Hematopoietic multipotent progenitor cell treated with erythropoietin and hydrocortisone succinate and interleukin-3 and kit ligand, for 15 days (in vitro differentiated cells): Measurements from ENCODE around the gene HIVEP1.

Source experiments
- DNase-seq: peaks from one replicate; pipeline ENCODE4 v3.0.0-alpha.2; 2015; ENCODE audit warnings: low spot score

HIVEP1 gene

DNA sequence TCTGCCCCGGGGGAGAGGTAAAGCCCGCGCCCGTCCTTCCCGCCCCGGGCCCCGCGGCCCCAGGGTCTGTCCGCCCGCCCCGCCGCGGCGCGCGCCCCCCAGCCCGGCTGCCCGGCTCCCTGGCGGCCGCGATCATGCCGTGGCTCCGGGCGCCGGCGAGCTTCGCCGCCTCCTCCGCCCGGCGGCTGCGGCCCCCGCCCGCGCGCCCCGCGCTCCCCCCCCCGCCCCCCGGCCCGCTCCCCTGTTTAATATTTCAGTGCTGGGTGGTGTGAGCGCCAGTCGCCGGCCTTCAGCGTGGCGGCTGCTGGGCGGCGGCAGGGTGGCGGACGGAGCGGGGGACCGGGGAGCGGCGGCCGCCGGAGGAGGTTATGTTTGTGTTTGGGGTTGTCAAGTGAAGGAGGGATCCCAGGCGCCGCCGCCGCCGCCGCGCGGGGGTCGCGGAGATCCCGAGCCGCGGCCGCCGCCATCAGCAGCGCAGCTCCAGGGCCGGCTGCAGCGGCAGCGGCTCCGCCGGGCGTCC is at the start of gene HIVEP1:
HIVEP1 (plus strand) TSS at position 275 of the 520 bp plus-strand sequence. CDS start 3,317 bp downstream, outside the sequence.
- peak; percentile 14 for DNase-seq

DNA sequence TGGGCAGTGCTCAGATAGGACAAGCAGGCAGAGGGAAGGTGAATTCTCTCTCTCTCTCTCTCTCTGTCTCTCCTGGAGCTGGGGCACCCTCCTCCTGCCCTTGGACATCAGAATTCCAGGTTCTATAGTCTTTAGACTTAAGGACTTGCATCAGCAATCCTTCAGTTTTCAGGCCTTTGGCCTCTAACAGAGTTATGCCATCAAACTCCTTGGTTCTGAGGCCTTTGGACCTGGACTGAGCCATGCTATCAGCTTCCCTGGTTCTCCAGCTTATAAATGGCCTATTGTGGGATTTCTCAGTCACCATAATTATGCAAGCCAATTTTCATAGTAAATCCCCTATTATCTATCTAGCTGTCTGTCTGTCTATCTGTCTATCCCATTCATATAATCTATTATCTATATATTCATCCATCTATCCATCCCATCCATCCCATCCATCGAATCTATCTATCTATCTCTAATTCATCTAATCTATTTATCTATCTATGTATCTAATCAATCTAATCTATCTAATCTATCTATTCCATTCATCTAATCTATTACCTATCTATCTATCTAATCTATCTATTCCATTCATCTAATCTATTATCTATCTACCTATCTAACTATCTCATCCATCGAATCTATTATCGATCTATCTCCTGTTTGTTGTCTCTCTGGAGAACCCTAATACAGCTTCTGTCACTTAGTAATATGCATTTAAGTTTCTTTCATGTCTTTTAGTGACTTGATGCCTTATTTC is 48.2 kb upstream of the HIVEP1 start:
- DNase-seq = no peak

DNA sequence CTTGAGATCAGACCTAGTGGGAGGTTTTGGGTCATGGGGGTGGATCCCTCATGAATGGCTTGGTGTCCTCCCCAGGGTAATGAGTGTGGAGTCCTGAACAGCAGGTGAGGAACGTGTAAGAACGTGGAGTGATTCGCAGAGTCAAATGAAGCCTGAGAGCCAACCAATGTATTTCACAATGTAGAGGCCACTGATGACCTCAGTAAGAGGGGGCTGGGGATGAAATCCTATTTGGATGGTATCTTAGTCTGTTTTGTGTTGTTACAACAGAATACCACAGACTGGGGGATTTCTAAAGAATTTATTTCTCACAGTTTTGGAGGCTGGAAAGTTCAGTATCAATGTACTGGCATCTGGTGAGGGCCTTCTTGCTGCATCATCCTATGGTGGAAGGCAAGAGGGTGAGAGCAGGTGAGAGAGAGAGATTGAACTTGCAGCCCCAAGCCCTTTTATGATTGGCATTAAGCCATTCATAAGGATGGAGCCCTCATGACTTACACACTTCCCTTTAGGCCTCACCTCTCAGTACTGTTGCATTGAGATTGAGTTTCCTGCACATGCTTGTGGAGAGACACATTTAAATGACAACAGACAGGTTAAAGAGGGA is 47.3 kb upstream of the HIVEP1 start:
- DNase-seq = no peak

DNA sequence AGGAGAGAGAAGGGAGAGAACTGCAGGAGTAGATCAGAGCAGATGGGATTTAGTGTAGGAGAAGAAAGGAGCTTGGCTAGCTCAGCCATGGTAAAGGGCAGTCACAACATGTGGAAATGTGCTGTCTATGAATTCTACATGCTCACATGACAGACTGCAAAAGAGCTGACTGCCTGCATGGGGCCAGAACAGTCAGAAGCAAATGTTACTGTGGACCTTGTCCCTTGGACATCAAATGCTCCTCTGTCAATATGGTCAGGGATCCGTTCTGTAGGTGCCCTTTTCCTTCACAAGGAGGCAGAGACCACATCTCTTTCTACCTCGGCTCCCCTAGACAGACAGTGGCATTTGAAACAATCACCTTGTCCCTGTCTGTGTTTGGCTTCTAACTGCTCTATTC is 46.6 kb upstream of the HIVEP1 start:
- DNase-seq = no peak

DNA sequence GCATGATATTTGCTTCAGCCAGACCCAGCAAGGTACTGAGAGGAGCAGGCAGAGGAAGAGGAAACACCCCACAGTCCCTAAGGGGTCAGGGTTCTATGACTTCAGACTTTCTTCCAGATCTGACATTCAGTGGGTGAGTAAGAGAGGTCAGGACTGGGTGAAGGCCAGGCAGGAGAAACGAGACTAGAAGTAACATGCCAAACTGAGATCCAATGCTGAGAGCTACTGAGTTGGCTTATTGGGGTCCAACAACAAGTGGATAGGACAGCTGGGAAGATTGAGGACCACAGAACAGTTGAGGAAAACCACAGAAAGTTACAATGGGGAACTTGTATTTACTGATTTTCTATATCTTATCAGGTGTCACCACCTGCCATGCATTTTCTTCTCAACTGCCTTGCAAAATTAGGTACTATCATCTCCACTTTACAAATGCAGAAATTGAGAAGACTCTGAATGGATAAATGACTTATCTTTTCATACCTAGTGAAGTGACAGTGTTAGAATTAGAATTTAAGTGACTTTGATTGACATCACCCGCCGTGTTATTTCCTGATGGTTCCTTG is 43.8 kb upstream of the HIVEP1 start:
- DNase-seq = no peak

DNA sequence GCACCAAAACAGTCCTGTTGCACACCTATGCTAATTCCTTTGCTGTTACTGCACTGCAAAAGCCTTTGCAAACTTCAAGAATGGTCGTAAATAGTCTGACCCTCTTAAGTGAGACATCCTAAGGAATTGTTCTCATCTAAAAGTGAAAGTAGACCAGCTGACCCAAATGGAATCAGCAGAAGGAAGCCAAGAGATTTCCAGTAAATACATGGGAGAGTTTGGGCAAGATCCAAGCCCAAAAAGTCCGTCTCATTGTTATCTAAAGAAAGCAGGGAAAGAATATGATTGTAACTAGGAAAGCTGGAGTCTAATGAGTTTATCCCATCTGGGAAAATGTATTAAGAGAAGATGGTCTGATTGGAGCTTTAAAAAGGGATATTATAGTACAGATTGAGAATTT is 43.0 kb upstream of the HIVEP1 start:
- no peak for DNase-seq

DNA sequence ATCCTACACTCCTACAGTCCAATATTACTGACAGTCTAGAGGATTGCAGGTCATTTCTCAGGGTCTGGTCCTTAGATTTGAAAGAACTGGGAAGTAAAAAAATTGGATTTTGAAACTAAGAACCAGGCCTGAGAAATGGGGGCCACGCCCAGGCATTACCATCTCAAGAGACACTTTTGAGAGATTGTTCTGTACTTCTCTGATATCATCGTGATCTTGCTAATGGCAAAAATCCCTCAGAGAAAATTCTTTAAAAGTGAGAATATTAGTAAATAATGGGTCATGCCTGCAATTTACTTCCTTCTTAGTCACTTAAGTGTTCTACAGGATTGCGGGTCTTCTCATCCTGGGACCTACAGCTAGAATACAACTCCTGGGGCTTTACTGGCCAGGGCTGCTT is 42.0 kb upstream of the HIVEP1 start:
- no peak for DNase-seq

DNA sequence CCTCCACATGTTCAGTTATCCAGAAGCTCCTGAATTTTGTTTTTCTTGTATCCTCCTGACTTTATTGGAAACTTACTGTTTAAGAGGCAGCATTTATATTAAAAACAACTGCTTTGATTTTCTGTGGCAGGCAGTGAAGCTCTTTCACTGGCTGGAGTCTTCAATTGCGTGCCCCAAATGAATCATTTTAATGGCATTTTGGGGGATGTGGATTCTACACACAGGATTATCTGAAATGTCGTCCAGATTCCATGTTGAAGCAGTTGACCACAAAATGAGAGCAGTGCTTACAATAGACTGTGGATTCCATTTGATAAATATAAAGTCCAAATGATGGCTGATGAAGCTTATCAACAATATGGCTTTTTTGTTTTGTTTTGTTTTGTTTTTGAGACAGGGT is 41.0 kb upstream of the HIVEP1 start:
- DNase-seq = no peak

DNA sequence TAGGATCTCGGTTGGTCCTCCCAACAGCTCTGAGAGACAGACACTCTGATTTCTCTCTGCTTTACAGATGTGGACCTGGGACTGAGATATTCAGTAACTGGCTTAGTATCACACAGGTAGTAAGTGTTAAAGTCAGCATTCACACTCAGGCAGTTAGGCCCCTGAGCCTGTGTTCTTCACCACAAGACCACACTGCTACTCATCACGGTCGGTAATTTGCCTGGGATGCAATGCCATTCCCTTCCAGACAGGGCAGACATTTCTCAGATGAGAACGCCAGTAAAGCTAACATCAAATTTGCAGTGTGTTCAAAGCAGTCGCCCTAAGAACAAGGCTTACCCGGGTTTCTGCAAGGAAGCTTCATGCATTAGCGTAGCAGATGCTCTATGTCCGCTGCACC is 39.8 kb upstream of the HIVEP1 start:
- no peak for DNase-seq

DNA sequence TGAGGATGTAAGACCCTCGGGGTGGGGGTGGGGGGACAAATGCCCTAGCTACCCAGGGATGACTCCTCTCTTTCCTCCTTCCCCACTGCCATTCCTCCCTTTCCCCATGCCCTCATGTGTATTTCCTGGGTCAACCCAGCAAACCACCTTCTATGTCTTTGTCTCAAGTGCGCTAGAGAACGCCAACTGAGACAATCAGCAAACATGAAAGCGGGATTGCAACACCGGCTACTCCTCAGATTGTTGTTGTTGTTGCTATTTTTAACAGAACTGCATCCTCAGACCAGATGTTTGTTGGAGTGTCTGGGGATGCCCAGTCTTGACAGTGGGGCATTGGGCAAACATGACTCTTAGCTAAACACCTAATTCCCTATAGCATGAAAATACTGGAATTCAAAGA is 39.3 kb upstream of the HIVEP1 start:
- DNase-seq = no peak

DNA sequence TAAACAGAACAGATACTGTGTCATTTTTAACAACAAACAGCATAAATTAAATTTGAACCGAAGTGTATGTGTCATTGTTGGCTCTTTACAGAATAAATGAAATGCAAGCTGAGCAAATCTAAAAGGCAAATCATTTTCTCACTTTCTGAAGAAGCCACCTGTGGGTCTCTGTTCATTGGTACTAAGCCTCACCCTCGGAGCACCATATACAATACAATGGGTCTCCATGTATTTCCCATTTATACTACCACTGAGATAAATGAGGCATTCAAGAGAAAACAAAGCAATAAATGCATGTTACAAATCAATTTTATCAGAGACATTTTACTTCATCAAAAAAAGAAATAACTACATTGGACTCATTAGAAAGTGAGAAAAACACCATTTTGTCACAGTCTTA is 38.9 kb upstream of the HIVEP1 start:
- DNase-seq = no peak

DNA sequence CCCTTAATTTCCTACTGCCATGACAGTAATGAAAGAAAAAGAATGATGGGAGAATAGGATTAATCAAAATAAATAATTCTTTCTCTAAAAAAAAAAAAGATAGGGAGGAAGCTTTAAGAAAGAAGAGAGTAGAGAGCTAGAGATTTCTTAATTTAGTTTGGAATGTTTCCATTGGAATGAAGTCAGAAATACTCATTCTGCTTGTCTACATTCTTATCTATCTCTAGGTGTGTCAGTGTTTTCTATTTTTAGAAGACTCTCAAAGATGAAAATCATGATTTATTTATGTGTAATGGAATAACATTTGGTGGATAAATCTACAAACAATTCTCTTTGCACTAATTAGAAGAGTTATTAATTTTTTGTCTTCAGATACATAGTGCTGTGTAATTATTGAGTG is 38.0 kb upstream of the HIVEP1 start:
- no peak for DNase-seq

DNA sequence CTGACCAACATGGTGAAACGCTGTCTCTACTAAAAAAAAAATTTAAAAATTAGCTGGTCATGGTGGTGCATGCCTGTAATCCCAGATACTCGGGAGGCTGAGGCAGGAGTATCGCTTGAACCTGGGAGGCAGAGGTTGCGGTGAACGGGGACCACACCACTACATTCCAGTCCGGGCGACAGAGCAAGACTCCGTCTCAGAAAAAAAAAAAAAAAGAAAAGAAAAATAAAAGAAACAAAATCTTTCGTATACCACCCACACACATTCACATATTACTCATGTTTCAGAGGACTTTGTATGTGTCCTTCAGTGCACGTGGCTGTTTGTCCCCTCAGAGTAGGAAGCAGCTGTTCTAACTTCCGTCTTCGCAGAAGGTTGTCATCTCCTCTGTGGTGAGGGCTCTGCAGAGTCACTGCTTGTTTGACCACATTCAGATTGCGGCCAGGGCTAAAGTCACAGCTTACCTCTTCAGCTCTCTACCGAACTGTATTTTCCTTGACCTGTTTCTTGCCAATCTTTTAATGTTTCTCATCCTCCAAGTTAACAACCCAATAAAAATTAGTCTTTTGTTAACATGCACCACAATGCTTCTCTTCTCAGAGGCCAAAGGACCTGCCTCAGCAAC is 36.6 kb upstream of the HIVEP1 start:
- DNase-seq = no peak

DNA sequence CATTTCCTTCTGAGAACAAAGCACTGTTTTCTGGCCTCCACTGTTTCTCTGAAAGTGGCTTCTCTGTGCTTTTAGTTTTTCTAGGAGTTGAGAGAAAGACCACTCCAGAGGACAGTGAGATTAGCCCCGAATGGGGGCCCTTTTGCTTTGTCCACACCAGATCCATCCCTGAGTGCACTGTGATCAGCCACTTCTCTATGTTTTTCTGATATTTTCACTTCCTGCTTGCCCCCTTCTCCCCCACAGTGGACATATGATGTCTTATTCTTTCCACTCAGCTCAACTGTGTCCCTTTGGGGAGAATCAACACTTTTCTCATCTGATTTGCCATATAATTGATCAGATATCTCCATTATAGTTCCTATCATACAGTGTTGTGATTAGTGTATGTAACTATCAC is 35.6 kb upstream of the HIVEP1 start:
- no peak for DNase-seq

DNA sequence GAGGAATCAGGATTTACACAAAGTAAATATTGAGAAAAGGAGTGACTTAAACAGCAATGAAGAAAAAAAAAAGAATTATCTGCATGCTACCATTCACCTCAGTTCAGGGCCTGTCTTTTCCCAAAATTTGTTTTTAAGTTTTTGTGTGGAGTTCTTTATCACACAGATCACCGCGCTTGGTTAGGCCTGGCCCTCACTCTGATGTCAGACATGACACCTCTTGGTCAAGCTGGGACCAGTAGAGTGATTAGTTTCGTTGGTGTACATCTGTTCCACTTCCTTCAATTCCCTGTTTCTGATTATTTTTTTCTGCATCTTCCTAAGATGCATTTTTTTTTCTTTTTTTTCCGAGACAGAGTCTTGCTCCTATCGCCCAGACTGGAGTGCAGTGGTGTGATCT is 34.9 kb upstream of the HIVEP1 start:
- DNase-seq = no peak

DNA sequence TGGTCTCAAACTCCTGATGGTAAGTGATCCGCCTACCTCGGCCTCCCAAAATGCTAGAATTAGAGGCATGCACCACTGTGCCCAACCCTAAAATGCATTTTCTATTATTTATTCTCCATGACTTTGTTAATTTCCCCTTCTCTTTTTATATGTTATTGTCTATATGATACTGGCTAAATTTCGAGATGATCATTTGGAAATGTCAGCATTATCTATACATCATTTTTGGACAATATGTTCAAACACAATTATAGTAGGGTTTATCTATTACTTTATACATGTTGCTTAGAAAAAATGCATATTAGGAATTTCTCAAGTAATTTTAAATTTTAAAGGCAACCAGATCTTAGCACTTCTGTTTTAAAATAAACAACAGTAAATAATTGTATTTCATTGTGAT is 34.4 kb upstream of the HIVEP1 start:
- DNase-seq = no peak

DNA sequence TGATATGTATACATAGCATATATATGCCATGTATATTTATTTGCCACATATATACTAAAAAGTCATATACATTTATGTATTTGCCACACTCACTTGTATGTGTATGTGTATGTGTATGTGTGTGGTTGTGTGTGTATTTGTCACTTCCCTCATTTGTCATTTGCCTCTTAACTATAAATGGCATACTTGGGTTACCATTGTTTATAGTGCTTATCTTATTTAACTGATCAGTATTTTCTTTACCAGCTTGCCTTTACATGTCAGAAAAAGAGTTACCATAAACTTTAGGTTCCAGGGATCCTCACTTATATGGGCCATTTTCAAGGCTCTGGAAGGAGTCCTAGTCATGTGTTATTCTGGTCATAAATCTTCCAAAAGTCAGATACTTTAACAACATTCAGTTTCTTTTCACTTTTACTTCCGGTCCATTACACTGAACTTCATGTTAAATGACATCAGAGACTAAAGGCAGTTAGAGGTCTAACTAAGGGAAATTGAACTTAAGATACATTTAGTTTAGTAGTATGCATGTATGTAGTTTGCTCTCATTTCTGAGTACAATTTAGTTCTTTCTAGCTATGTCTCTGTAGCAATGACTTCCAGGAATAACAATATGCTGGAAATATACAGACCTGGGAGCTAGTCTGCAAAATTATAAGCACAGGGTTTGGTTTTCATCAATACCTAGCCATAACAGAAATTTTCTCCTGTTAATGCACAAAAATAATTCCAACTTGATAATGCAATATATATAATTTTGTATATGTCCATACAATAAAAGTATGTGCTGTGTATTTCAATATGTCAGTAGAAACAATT is 33.7 kb upstream of the HIVEP1 start:
- DNase-seq = no peak

DNA sequence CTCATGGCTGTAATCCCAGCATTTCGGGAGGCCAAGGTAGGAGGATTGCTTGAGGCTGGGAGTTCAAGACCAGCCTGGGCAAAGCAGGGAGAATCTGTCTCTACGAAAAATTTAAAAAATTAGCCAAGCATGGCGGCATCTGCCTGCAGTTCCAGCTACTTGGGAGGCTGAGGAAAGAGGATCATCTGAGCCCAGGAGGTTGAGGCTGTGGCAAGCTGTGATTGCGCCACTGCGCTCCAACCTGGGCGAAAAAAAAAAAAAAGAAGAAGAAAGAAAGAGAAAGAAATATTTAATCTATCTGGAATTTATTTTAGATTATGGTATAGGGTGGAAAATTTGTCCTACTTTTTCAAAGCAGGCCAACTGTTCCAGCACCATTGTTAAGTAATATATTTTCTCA is 32.2 kb upstream of the HIVEP1 start:
- DNase-seq = no peak

DNA sequence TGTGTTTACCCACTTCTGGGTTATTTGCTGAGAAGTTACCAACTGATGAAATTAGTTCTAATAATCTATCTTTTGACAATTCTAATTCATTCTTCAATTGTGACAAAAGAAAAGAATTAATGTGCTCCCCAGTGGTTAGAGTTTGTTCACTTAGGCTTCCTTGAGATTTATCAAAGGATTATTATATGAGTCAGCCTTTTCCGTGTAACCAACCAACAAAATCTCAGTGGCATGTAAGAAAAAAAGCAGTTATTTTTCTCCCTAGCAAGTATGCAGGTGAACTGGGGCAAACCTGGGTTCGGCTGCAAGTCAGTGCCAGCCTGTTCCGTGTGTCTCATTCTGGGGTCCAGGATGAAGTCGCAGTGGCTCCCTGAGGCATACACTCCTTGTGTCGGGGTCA is 28.8 kb upstream of the HIVEP1 start:
- no peak for DNase-seq

DNA sequence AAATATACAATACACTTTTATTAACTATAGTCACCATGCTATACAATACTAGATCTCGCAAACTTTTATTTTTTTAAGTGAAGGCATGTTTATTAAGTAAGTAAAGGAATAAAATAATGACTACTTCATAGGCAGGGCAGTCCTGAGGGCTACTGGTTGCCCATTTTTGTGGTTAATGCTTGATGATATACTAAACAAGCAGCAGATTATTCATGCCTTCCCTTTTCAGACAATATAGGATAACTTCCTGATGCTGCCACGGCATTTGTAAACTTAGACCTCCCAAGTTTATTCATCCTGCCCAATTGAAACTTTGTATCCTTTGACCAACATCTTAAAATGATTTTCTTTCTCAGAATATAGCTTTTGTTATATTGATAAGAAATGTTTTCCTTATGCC is 24.7 kb upstream of the HIVEP1 start:
- DNase-seq = no peak

DNA sequence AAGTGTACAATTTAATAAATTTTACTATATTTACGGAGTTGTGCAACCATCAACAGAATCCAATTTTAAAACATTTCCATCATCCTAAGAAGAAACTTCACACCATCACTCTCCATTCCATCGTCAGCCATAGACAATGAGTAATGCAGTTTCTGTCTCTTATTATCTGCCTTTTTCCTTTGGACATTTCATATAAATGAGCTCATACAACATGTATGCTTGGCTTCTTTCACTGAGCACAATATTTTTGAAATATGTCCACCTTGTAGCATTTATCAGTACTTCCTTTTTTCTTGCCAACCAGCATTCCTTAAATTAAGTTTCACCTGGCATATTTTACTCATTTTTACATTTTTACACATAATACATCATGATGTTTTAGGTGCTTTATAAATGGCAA is 22.7 kb upstream of the HIVEP1 start:
- DNase-seq = no peak

DNA sequence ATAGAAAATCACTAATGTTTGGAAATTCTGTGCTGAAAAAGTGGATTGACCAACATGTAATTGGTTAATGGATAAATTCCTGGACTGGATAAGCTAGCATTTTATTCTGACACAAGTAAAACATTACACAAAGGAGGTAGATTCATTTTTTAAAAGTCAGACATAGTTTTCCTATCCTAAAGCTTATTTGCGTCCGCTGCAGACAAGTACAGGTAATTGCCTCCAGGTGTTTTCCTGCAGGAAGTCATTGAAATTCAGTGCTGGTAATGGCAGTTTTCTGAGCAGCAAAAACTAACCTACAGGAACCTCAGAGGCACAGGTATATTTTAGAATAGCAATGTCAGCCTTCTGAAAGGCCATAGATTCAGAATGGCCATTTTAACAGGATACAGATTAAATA is 20.0 kb upstream of the HIVEP1 start:
- no peak for DNase-seq
